Right lobe of liver (tissue), 6 donors: ENCODE measurements around the gene C1QTNF6. TPM values are rescaled to one million over a fixed set of nuclear protein-coding genes. Genes with fewer than 3 reads are reported as not detected.

ENCODE experiments used
- ATAC-seq, 4 donors: fragments of 200-7000 bp; cut with Tn5 transposase; one replicate each; pipeline ENCODE4 v1.9.1; 2020; ENCODE audit warnings: mild to moderate bottlenecking in 4 of 4, moderate library complexity in 4 of 4
- DNase-seq, 3 donors: peaks; one replicate each; pipeline ENCODE4 v3.0.0-alpha.2; 2020
- H3K27ac ChIP-seq, 3 donors: fragments of 200-600 bp; one replicate each; pipeline ENCODE4 v1.8.0; 2022
- H3K27me3 ChIP-seq, 2 donors: fragments of 200-600 bp; one replicate each; pipeline ENCODE4 v1.8.0; 2022
- H3K36me3 ChIP-seq, 4 donors: fragments of 200-600 bp; sonication (generic) in 1 of 4; one replicate each; pipeline versions ENCODE4 v1.5.1 to v1.8.0; 2017 to 2022; ENCODE audit warnings: control low read depth in 1 of 4
- H3K4me1 ChIP-seq, 4 donors: fragments of 200-600 bp; sonication (generic) in 1 of 4; one replicate each; pipeline versions ENCODE4 v1.5.1 to v1.8.0; 2017 to 2022; ENCODE audit warnings: control low read depth in 1 of 4
- H3K4me3 ChIP-seq, 3 donors: fragments of 200-600 bp; one replicate each; pipeline ENCODE4 v1.8.0; 2022
- H3K9me3 ChIP-seq, 4 donors: fragments of 200-600 bp; sonication (generic) in 1 of 4; one replicate each; pipeline versions ENCODE4 v1.5.1 to v1.8.0; 2017 to 2022; ENCODE audit warnings: control low read depth in 1 of 4
- POLR2A ChIP-seq: fragments of 450-650 bp; IDR thresholded peaks from one replicate; pipeline ENCODE4 v1.6.1; 2017; ENCODE audit warnings: antibody characterized with exemption, mild to moderate bottlenecking
- WGBS: methylation state at CpG from one replicate; pipeline ENCODE4 v1.1.6; 2018; ENCODE audit warnings: low coverage, low lambda C conversion rate; ENCODE audit not compliant: insufficient coverage; ENCODE audit errors: missing lambda C conversion rate; 5-methylcytosine and 5-hydroxymethylcytosine counted together
- intact Hi-C, 2 donors: fragments of 100-400 bp; cut with DNase I; formaldehyde crosslinking; loops; one replicate each; pipeline versions ENCODE4 v1.11.2 to v1.14.1; 2022
- total RNA-seq, 6 experiments: library from RNA; depleted of rRNA in 2 of 6; stranded (reverse); fragments of >200 nt in 2 of 6; fragmentation: NEBNext Ultra II Directional in 3 of 6; extraction: Animal tissue kit (Norgen Biotek cat#: 25700) in 3 of 6; gene quantifications; one replicate each; pipeline versions ENCODE4 v1.1.0 to v1.2.4, GENCODE V29; 2016 to 2023
- TF ChIP-seq, protein P1 (sequence below), 4 donors: fragments of 200-600 bp in 3 of 4; fragments of 450-650 bp in 1 of 4; IDR thresholded peaks; one replicate each; pipeline versions ENCODE4 v1.5.1 to v1.8.0; 2016 to 2022; ENCODE audit warnings: antibody characterized with exemption in 4 of 4, mild to moderate bottlenecking in 2 of 4
- donor health status: DM: no; HTN: yes; CAD: no.
- donor health status: DM: no; HTN: no; CAD: no.
- donor health status: DM: no; HTN: no; CAD: no.
- donor health status: DM: no; HTN: yes; CAD: no.
- donor health status: DM: no; HTN: yes; CAD: no.

Gene C1QTNF6
- total RNA-seq, 6 experiments from 2014 or later, result 3.3 to 12.6 (median 6.3) TPM

DNA sequence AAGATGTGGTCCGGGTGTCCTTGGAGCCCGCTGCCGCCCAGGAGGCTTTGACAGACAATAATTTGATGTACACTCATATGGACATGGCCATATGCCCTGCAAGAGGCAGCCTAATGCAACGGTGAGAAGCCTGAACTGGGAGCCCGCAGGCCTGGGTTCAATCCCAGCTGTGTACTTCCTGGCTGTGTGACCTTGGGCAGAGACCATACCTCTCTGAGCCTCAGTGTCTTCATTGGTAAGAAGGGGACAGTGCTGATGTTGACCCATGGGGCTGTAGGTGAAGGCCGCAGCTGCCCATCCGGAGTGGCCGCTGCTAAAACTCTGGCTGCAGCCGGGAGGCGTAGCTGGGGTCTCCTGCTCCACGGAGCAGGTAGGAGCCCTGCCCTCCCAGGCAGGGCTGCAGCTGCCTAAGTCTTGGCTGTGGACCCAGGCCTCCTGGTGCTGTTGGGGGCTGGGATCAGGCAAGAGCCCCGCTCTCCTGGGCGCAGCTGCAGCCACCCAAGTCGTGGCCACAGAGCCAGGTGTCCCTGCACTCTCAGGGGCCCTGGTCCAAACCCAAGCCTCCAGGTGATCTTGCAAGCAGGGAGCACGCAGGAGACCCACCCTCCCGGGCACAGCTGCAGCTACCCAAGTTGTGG lies 47.2 kb downstream of the C1QTNF6 start:
- Histone ChIP-seq H3K4me3 (no peak overlapping the region), H3K27ac (no peak overlapping the region), H3K27me3 (no peaks in the 10 kb centered on the region), H3K9me3 (no peaks in the 10 kb centered on the region), H3K36me3 (no peaks in the 10 kb centered on the region), H3K4me1 (peaks cover 0 to 6% (median 2%) of the 10 kb centered on the region in 4 donors)
- WGBS, result 84% methylated on average over 4 of the region's 16 CpGs
- DNase-seq (no peak), ATAC-seq (no peak)
- intact Hi-C loops, result no loop called here
- TF ChIP-seq POLR2A, result no peak
- TF ChIP-seq, protein P1, sequence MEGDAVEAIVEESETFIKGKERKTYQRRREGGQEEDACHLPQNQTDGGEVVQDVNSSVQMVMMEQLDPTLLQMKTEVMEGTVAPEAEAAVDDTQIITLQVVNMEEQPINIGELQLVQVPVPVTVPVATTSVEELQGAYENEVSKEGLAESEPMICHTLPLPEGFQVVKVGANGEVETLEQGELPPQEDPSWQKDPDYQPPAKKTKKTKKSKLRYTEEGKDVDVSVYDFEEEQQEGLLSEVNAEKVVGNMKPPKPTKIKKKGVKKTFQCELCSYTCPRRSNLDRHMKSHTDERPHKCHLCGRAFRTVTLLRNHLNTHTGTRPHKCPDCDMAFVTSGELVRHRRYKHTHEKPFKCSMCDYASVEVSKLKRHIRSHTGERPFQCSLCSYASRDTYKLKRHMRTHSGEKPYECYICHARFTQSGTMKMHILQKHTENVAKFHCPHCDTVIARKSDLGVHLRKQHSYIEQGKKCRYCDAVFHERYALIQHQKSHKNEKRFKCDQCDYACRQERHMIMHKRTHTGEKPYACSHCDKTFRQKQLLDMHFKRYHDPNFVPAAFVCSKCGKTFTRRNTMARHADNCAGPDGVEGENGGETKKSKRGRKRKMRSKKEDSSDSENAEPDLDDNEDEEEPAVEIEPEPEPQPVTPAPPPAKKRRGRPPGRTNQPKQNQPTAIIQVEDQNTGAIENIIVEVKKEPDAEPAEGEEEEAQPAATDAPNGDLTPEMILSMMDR (IDR thresholded peaks at IDR 0.05), result no peak

- Histone ChIP-seq H3K36me3 (no peaks in the 10 kb centered on the region), H3K4me3 (no peak overlapping the region), H3K27ac (no peak overlapping the region), H3K27me3 (no peaks in the 10 kb centered on the region), H3K4me1 (no peaks in the 10 kb centered on the region), H3K9me3 (no peaks in the 10 kb centered on the region)
- no peak for DNase-seq
- 71% methylated on average over 1 of the region's 7 CpGs for WGBS
- ATAC-seq, result no peak
- no peak for TF ChIP-seq POLR2A
- TF ChIP-seq, protein P1 (IDR thresholded peaks at IDR 0.05), result no peak
- intact Hi-C loops, result no loop called here
Observed at GRCh38 chr22:37139762-37140161, 48.3 kb downstream of the C1QTNF6 start.

DNA sequence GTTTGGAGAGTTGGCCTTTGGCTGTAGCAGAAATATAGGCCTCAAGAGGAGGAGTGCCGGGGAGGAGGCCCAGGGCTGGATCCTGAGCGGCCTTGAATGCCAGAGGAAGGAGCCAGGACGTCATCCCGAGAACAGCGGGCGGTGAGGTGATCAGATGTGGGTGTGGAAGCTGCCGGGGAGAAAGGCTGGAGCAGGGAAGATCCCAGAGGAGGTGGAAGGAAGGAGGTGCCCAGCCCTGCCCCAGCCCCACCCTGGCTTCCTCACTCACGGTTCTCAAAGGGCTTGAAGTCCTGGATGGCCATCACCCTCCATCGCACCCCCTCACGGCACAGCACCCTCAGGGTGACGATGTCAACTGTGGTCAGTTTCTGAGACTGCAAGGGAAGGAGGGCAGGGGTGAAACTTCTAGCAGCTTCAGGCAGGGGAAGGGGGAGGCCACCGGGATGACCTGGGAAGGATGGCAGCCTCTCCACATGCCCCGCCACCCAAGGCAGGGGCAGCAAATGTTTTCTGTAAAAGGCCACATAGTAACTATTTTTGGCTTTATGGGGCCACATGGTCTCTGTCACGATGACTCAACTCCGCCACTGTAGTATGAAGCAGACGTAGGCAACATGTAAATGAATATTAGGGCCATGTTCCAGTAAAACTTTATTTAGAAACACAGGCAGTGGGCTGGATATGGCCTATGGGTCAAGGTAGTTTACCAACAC lies 49.0 kb downstream of the C1QTNF6 start:
- no peaks in the 10 kb centered on the region for H3K36me3 ChIP-seq
- H3K4me3 ChIP-seq, result no peak overlapping the region
- DNase-seq (no peak), ATAC-seq (no peak)
- H3K27me3 ChIP-seq, result no peaks in the 10 kb centered on the region
- intact Hi-C loops, result no loop called here
- H3K4me1 ChIP-seq, result no peaks in the 10 kb centered on the region
- no peaks in the 10 kb centered on the region for H3K9me3 ChIP-seq
- TF ChIP-seq POLR2A, result no peak
- TF ChIP-seq, protein P1 (IDR thresholded peaks at IDR 0.05), result no peak
- H3K27ac ChIP-seq, result no peak overlapping the region
- 68% methylated on average over 8 of the region's 16 CpGs for WGBS

GRCh38 chr22:37137903-37138665 lies 50.0 kb downstream of the C1QTNF6 start:
- H3K4me3 ChIP-seq, result no peak overlapping the region
- no peaks in the 10 kb centered on the region for H3K4me1 ChIP-seq
- H3K36me3 ChIP-seq, result no peaks in the 10 kb centered on the region
- H3K9me3 ChIP-seq, result no peaks in the 10 kb centered on the region
- no peak overlapping the region for H3K27ac ChIP-seq
- intact Hi-C loops, result no loop called here
- ATAC-seq (no peak), DNase-seq (no peak)
- 76% methylated on average over 5 of the region's 6 CpGs for WGBS
- TF ChIP-seq, protein P1 (IDR thresholded peaks at IDR 0.05), result no peak
- TF ChIP-seq POLR2A, result no peak
- no peaks in the 10 kb centered on the region for H3K27me3 ChIP-seq
